Suprapubic skin (tissue), 4 donors: ENCODE measurements around the gene TOP1. TPM values are rescaled to one million over a fixed set of nuclear protein-coding genes. Genes with fewer than 3 reads are reported as not detected.

Experiments used
- DNase-seq, 2 donors: peaks; one replicate each; pipeline ENCODE4 v3.0.0-alpha.2; 2019; ENCODE audit warnings: low spot score in 2 of 2
- H3K27ac ChIP-seq: fragments of 200-600 bp; sonication (generic); one replicate; pipeline ENCODE4 v1.5.1; 2019
- H3K27me3 ChIP-seq: fragments of 200-600 bp; sonication (generic); one replicate; pipeline ENCODE4 v1.5.1; 2019
- H3K36me3 ChIP-seq: fragments of 200-600 bp; sonication (generic); one replicate; pipeline ENCODE4 v1.5.1; 2019
- H3K4me1 ChIP-seq: fragments of 200-600 bp; sonication (generic); one replicate; pipeline ENCODE4 v1.5.1; 2019
- H3K4me3 ChIP-seq: fragments of 200-600 bp; sonication (generic); one replicate; pipeline ENCODE4 v1.5.1; 2019; ENCODE audit warnings: mild to moderate bottlenecking
- H3K9me3 ChIP-seq: fragments of 200-600 bp; sonication (generic); one replicate; pipeline ENCODE4 v1.5.1; 2019
- CTCF ChIP-seq, 2 donors: fragments of 200-600 bp in 1 of 2; fragments of 450-650 bp in 1 of 2; sonication (generic) in 1 of 2; IDR thresholded peaks; one replicate each; pipeline ENCODE4 v1.5.1; 2016 to 2019; ENCODE audit warnings: antibody characterized with exemption in 2 of 2, mild to moderate bottlenecking in 1 of 2, moderate library complexity in 1 of 2
- EP300 ChIP-seq: sonication (generic); formaldehyde crosslinking; IDR thresholded peaks from one replicate; pipeline ENCODE4 v1.6.1; 2017; ENCODE audit warnings: antibody characterized with exemption
- POLR2A ChIP-seq, 2 donors: fragments of 450-650 bp; IDR thresholded peaks; one replicate each; pipeline ENCODE4 v1.6.1; 2017; ENCODE audit warnings: antibody characterized with exemption in 2 of 2, mild to moderate bottlenecking in 2 of 2, moderate library complexity in 2 of 2
- POLR2AphosphoS5 ChIP-seq, 3 donors: sonication (generic); formaldehyde crosslinking; IDR thresholded peaks; one replicate each; pipeline ENCODE4 v1.6.1; 2017; ENCODE audit warnings: antibody characterized with exemption in 3 of 3
- WGBS: methylation state at CpG from one replicate; pipeline ENCODE4 v1.1.5; 2018; 5-methylcytosine and 5-hydroxymethylcytosine counted together
- total RNA-seq, 4 donors: library from RNA; depleted of rRNA; stranded (reverse); fragments of >200 nt; gene quantifications; one replicate each; pipeline ENCODE4 v1.1.0, GENCODE V29; 2016

TOP1 gene
- total RNA-seq, 4 donors from 2014 or later, result 25.8 to 32.6 (median 32.0) TPM

GRCh38 chr20:41086402-41087324, 58.0 kb downstream of the TOP1 start:
- Histone ChIP-seq H3K9me3 (no peaks in the 10 kb centered on the region), H3K27ac (no peak overlapping the region), H3K36me3 (peaks cover 48% of the 10 kb centered on the region), H3K4me1 (peaks cover 11% of the 10 kb centered on the region), H3K4me3 (no peak overlapping the region), H3K27me3 (no peaks in the 10 kb centered on the region)
- 63% methylated on average over 8 of the region's 8 CpGs for WGBS
- DNase-seq, result no peak
- no peak for TF ChIP-seq POLR2A (IDR thresholded peaks at IDR 0.05)

GRCh38 chr20:41087325-41087685, 58.7 kb downstream of the TOP1 start:
- H3K27ac ChIP-seq, result no peak overlapping the region
- peaks cover 11% of the 10 kb centered on the region for H3K4me1 ChIP-seq
- no peak for TF ChIP-seq EP300
- no peak for TF ChIP-seq CTCF (IDR thresholded peaks at IDR 0.05)
- no peak for TF ChIP-seq POLR2A (IDR thresholded peaks at IDR 0.05)
- TF ChIP-seq POLR2AphosphoS5 (IDR thresholded peaks at IDR 0.05), result no peak
- DNase-seq, result no peak
- WGBS, result 70% methylated on average over 1 of the region's 1 CpG
- no peaks in the 10 kb centered on the region for H3K9me3 ChIP-seq
- H3K36me3 ChIP-seq, result peaks cover 46% of the 10 kb centered on the region
- no peak overlapping the region for H3K4me3 ChIP-seq
- no peaks in the 10 kb centered on the region for H3K27me3 ChIP-seq

GRCh38 chr20:41087777-41088176, 59.2 kb downstream of the TOP1 start:
- TF ChIP-seq POLR2AphosphoS5 (IDR thresholded peaks at IDR 0.05) (no peak), CTCF (IDR thresholded peaks at IDR 0.05) (no peak), EP300 (no peak), POLR2A (IDR thresholded peaks at IDR 0.05) (no peak)
- Histone ChIP-seq H3K4me3 (no peak overlapping the region), H3K9me3 (no peaks in the 10 kb centered on the region), H3K27me3 (no peaks in the 10 kb centered on the region), H3K36me3 (peaks cover 49% of the 10 kb centered on the region), H3K4me1 (peaks cover 11% of the 10 kb centered on the region), H3K27ac (no peak overlapping the region)
- 94% methylated on average over 3 of the region's 3 CpGs for WGBS
- no peak for DNase-seq

- Histone ChIP-seq H3K27ac (no peak overlapping the region), H3K9me3 (no peaks in the 10 kb centered on the region), H3K4me3 (no peak overlapping the region), H3K36me3 (peaks cover 49% of the 10 kb centered on the region), H3K4me1 (peaks cover 11% of the 10 kb centered on the region), H3K27me3 (no peaks in the 10 kb centered on the region)
- 94% methylated on average over 3 of the region's 3 CpGs for WGBS
- no peak for TF ChIP-seq EP300
- TF ChIP-seq POLR2A (IDR thresholded peaks at IDR 0.05), result no peak
- no peak for TF ChIP-seq POLR2AphosphoS5 (IDR thresholded peaks at IDR 0.05)
- no peak for TF ChIP-seq CTCF (IDR thresholded peaks at IDR 0.05)
- DNase-seq, result no peak
These were observed 60.9 kb downstream of the TOP1 start for GRCh38 chr20:41089555-41089954.

- H3K4me3 ChIP-seq, result no peak overlapping the region
- no peaks in the 10 kb centered on the region for H3K9me3 ChIP-seq
- WGBS, result 83% methylated on average over 4 of the region's 4 CpGs
- peaks cover 55% of the 10 kb centered on the region for H3K36me3 ChIP-seq
- peaks cover 5% of the 10 kb centered on the region for H3K4me1 ChIP-seq
- H3K27me3 ChIP-seq, result no peaks in the 10 kb centered on the region
- TF ChIP-seq EP300 (no peak), CTCF (IDR thresholded peaks at IDR 0.05) (no peak), POLR2A (IDR thresholded peaks at IDR 0.05) (no peak), POLR2AphosphoS5 (IDR thresholded peaks at IDR 0.05) (no peak)
- no peak for DNase-seq
- no peak overlapping the region for H3K27ac ChIP-seq
These were observed 63.3 kb downstream of the TOP1 start for GRCh38 chr20:41091927-41092326.
